H1 (cell line): ENCODE data around the gene CACNA2D3.

Source experiments
- EGR1 ChIP-seq: IDR thresholded peaks from 2 replicates; pipeline ENCODE4 v1.6.1; 2011; ENCODE audit warnings: low read depth, low read length, borderline replicate concordance
- JUN ChIP-seq: IDR thresholded peaks from 2 replicates; pipeline ENCODE4 v1.6.1; 2011; ENCODE audit warnings: low read depth, mild to moderate bottlenecking, improper control_type of control experiment, low read length
- POLR2A ChIP-seq, 2 experiments: IDR thresholded peaks; 1 replicate in 1 of 2; 2 replicates in 1 of 2; pipeline ENCODE4 v1.6.1; 2011; ENCODE audit warnings: low read depth in 2 of 2, low read length in 2 of 2, mild to moderate bottlenecking in 2 of 2; ENCODE audit errors: control extremely low read depth in 1 of 2

DNA sequence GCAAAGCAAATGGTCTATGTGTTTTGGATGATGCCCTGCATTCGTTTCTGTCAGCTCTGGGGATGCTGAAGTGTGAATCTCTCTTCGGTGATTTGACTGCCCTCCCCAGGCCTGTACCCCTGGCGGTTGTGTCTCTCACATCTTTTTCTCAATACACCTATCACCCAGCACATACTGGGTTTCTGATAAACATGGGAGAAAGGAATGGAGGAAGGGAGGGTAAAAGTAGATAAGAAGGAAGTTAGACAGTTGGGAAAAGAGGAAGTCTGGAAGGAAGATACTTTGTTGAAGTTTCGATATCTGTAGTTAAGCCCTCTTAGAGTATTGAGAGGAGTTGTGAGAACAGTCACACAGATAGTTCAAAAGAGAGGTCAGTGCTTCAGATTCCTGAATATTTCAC lies 841.3 kb downstream of the CACNA2D3 start:
- no peak for TF ChIP-seq JUN
- TF ChIP-seq EGR1, result no peak
- TF ChIP-seq POLR2A (IDR thresholded peaks at IDR 0.05; ENCODE audit: control extremely low read depth in 1 of 2, low read depth in 2 of 2, low read length in 2 of 2), result no peak
